ENCODE measurements around the gene TFF3.

Gene TFF3, protein sequence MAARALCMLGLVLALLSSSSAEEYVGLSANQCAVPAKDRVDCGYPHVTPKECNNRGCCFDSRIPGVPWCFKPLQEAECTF

DNA sequence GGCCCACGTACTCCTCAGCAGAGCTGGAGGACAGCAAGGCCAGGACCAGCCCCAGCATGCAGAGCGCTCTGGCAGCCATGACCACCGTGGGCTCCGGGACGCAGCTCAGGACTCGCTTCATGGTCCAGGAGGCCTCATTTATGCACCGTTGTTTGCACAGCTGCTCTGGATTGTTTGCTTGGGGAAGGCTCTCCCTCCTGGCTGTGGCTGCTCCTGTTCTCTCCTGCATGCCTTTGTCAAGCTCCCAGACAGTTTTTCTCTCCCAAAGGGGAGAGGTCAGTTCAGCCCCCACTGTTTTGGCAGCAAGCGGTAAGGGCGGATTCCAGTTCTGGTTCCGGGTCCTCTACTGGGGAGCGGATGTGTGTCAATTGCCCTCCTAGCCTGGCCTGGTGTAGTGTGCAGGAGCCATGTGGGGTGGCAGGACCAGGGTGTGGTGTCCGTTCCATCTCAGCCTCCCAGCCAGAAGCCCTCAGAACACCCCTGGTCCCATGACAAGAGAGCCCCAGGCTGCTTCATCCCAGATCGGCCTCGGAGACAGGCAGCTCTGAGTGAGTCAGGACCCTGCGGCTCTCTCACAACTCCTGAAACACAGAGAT lies at the start of gene TFF3:
Gene TFF3, minus strand, starts transcription at position 114 of the 596 bp plus-strand sequence. Its CDS starts 35 bp downstream, at position 79.
- DNase-seq = no peak

DNA sequence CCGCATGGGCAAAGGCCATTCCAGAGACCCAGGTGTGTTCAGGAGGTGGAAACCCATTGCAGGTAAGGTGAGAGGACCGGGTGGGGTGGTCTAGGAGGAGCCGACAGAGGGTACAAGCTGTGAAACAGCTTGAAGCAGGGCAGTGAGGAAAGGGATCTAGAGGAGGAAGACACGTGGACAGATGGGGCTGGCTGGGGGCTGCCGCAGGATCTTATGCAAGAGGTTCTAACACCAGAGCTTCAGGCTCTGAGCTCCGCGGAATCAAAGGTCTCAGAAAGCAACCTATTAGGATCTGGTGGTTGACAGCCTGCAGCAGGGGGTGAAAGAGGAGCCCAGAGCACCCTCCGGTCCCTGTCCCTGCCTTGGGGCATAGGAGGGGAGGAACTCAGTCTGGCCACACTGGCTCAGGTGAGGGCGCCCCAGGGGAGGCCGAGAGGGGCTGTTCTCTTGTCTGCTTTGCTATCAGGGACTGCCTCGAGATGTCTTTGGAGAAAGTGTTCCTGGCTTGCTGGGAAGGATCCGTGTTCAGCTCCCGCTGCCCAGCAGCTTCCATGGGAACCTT lies 49.2 kb upstream of the TFF3 start:
- DNase-seq = no peak

DNA sequence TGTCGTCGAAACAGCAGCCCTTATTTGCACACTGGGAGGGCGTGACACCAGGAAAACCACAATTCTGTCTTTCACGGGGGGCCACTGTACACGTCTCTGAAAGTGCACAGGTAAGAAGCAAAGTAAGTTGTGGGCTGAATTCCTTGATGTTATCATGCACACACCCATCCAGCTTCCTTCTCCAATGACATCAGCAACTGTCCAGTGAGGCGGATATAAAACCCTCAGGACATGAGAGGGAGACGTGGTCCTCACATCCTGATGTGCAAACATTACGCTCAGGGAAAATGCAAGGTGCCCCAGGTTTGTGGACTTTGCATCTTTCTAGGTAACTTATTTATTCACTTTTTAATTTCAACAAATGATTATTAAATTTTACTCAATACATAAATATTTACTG lies 48.1 kb upstream of the TFF3 start:
- no peak for DNase-seq

DNA sequence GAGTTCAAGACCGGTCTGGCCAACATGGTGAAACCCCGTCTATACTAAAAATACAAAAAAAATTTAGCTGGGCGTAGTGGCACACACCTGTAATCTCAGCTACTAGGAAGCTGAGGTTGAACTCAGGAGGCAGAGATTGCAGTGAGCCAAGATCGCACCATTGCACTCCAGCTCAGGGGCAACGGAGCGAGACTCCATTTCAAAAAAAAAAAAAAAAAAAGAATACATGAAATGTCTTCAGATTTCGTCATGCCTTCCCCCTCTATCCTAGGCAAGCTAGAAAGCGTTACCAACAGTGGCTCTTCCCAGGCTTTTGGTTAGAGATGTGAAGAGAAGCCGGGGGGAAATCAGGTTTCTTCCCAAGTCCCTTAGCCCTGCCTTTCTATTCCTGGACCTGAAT lies 47.5 kb upstream of the TFF3 start:
- DNase-seq = no peak

DNA sequence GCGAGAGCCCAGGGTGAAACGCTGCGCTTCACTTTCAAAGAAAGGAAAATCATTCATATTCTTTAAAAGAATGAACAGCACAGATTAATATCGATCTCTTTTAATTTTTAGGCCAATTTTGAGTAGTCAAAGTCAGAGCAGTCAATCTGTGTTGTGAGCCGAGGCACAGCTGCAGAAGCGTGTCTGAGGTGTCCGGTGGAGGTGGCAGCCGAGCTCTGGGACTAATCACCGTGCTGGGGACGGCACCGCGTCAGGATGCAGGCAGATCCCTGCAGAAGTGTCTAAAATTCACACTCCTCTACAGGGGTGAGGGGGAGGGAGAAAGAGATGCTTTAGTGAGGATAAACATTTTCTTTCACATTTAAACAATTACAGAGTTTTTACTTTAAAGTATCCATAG lies 47.0 kb upstream of the TFF3 start:
- DNase-seq = no peak

DNA sequence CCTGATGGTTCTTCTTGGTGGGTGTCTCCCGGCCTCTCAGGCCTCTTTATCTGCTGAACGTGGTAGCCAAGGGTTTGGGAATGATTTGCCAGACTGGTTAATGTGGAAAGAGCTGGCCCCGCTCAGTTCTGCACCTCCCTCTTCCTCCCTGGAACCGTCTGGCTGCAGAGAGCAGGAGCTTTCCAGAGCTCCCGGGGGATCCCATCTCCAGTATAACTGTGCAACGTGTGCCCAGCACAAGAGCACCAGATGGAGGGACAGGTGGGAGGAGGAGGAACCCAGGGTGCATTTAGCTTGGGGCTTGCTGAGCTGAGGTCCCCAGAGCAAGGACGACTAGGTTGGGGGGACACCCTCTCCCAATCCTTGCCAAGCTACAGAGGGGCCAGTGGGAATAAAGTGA lies 46.1 kb upstream of the TFF3 start:
- DNase-seq = no peak

DNA sequence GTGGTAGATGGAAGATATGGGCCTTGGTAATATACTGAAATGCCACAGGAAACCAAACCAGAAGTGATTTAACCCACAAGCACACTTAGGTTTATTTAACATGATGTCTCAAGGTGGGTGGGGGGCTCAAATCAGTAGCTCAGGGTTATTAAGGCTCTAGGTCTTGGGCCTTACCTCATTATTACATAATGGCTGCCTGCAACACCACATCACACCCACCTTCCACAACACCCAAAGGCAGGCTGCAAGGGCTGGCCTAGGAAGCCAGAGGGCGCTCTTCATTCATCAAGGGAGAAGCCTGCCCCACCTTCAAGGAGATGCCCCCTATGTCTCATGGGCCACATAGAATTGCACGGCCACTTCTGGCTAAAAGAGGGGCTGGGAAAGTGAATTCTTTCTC lies 45.1 kb upstream of the TFF3 start:
- DNase-seq = no peak

DNA sequence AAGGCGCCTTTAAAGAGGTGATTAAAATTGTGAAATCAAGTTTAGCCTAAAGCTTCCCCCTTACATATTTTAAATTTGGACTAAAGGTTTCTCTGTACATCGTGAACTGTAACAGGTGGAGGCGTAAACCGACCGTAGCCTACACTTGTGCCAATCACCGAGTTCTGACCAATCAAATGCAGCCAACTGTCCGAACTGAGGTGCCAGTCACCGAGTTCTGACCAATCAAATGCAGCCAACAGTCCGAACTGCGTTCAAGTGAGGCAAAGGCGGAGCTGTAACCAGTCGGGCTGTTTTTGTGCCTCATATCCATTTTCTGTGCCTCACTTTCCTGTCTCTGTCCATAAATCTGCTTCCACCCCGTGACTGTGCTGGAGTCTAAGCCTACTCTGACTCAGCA lies 43.7 kb upstream of the TFF3 start:
- no peak for DNase-seq

DNA sequence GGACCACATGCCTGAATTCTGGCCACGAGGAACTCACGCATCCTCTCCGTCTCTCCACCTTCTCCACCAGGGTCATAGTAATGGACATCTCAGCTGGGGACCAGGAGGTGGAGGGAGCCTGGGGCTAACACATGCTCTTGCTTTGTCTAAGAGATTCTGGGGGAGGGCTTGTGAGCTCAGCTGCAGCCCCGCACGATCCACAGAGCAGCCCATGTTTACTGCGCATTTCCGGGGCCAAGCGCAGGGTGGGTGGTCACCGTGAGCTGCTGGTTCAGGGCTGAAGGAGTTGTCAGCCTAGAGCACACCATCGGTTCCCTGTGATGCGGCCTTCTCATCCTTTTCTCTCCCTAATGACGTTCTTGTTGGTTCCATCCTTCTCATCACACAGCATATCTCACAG lies 43.1 kb upstream of the TFF3 start:
- no peak for DNase-seq

DNA sequence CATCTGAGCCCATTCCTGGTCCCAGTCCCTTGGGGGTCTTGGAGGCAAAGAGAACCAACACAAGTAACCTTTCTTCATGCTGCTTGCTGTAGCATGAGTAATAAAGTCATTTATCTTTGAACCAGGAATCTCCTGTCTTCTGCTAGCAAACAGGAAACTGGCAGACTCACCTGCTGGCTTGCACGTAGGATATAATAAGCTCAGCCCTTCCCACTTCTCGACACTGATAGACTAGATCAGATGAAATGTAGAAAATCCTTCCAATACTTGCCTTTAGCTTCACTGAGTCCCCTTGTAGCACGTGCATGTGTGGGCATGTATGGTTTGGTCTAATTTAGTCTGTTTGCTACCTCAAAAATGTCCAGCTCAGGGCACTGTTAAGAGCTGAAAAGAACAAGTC lies 42.1 kb upstream of the TFF3 start:
- DNase-seq = no peak

DNA sequence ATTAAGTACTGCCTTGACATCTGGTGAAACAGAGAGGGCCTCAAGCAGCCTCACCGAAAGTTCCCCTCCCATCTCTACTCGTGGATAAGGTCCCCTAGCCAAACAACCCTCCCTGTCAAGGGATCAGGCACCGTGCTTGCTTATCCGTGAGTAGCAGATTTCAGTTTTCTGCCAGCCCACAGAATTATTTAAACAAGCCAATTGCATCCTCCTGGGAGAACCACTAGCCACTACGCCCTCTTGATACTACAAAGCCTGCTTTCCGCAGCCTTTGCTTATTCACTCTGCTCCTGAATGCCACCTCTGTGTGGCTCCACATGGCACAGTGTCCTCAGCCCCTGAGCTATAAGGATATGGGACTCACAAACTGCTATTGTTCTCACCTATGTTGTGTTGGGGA lies 41.4 kb upstream of the TFF3 start:
- DNase-seq = no peak

DNA sequence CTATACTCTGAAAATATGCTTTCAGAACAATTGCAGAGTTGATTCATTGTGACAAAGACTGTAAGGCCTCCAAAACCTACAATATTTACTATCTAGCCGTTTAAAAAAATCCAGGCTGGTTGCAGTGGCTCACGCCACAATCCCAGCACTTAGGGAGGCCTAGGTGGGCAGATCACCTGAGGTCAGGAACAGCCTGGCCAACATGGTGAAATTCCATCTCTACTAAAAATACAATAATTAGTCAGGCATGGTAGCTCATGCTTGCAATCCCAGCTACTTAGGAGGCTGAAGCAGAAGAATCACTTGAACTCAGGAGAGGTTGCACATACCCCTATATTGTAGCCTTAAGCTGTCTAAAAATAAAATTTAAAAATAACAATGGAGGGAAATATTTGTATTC lies 40.8 kb upstream of the TFF3 start:
- no peak for DNase-seq

DNA sequence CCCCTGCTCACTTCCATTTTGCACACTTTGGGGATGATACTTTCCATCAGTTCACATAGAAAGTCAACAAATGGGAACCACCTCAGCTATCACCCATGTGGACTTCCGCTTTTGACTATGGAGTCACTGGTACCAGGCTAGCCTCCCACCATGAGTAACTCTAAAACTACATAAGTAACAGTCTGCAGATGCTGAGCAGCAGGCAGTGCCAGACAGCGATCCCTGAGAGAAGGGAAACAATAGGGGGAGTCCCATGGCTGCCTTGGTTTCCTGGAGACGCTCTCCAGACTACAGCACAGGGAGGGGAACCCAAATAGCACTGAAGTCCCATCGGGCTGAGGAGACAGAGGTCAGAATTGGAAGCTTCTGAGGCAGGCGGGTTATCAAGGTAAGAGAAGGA lies 38.4 kb upstream of the TFF3 start:
- DNase-seq = no peak

DNA sequence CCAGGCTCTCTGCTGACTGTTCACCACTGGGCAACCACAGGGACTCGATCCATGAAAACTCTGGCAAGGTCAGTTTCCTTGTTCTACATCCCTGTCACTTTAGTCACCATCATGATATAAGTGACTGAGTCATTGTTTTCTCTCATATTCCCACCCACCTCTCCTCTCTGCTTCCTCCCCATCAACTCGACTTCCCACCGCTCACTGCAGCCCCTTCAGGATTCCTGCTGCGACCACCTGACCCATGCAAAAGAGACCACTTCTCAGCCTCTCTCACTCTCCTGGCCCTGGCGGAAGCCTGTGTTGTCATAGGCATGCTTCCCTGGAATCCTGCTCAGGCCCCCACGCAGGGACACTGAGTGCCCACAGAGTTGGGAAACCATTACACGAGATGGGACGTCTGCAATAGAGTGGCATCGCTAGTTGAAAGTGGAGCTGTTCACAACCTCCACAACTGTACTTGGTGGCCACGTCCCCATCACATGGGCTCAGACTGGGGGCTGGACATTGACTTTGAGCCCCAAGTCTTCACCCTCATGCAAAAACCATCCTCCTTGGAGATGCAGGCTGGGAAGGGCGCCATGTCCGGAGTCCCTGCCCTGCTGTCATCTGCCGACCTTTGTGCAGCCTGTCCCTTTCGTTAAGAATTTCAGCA lies 37.4 kb upstream of the TFF3 start:
- no peak for DNase-seq

DNA sequence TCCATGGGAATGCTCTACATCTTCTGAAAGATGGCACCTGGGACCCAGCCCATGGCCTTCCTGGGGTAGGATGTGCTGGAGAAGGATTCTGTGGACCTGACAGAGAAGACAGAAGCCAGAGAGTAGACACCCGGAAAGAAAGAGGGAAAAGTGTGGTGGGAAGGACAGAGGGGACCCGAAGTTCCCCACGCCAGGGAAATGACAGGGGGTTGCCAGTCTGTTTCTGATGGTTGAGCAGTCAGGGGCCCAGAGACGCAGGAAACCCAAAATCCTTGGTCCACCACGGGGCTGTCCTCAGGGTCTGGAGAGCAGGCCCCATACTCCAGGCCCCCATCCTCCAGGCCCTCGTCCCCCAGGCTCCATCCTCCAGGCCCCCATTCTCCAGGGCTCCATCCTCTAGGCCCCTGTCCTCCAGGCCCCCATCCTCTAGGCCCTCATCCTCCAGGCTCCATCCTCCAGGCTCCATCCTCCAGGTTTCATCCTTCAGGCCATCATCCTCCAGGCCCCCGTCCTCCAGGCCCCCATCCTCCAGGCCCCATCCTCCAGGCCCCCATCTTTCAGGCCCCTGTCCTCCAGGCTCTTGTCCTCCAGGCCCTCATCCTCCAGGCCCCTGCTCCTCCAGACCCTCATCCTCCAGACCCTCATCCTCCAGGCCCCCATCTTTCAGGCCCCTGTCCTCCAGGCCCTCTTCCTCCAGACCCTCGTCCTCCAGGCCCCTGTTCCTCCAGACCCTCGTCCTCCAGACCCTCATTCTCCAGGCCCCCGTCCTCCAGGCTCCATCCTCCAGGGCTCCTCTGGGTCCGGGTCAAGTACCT lies 36.6 kb upstream of the TFF3 start:
- DNase-seq = no peak

DNA sequence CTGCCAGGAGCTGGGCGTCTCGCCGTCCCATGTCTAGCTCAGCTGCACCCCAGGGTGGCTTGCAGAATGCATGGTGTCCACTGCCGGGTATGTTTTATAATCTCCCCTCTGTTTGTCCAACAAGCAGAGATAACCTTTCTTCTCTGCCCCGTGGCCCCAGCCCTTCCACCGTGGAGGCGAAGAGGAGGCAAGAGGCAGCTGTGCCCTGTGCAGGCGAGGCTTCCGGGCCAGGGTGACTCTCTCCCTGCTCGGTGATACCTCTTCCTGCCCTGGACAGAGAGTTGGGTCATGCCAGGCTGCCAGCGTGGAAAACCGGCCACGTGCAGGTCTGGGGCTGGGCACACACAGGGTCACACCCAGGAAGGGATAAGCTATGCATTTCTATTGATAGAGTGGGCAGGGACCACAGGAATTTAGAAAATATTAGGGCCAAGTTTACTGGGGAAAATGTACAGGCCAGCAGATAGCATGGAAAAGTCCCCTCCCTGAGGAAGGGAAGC lies 35.8 kb upstream of the TFF3 start, which contains the start of gene TFF2:
Gene TFF2, minus strand, starts transcription at position 68 of the 500 bp plus-strand sequence. Its CDS starts 37 bp downstream, at position 31.
- no peak for DNase-seq

DNA sequence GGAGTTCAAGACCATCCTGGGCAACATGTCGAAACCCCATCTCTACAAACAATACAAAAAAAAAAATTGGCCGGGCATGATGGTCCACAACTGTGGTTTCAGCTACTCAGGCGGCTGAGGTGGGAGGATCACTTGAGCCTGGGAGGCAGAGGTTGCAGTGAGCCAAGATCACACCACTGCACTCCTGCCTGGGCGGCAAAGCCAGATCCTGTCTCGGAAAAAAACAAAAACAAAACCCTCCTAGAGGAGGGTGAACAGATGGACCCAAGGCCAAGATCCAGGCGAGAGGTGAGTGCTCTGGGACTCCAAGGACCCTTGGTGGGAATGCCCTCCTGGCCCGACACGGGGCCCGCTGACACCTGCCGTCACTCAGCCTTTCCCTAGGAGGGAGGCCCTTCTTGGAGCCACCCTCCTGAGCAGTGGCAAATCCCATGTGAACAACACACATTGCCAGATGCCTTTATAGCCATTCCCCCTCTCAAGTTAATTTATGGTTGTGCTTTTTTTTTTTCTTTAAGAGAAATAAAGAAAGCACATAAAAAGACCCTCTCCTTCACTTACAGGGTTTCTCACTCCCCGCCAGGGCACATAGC lies 35.2 kb upstream of the TFF3 start:
- DNase-seq = no peak

DNA sequence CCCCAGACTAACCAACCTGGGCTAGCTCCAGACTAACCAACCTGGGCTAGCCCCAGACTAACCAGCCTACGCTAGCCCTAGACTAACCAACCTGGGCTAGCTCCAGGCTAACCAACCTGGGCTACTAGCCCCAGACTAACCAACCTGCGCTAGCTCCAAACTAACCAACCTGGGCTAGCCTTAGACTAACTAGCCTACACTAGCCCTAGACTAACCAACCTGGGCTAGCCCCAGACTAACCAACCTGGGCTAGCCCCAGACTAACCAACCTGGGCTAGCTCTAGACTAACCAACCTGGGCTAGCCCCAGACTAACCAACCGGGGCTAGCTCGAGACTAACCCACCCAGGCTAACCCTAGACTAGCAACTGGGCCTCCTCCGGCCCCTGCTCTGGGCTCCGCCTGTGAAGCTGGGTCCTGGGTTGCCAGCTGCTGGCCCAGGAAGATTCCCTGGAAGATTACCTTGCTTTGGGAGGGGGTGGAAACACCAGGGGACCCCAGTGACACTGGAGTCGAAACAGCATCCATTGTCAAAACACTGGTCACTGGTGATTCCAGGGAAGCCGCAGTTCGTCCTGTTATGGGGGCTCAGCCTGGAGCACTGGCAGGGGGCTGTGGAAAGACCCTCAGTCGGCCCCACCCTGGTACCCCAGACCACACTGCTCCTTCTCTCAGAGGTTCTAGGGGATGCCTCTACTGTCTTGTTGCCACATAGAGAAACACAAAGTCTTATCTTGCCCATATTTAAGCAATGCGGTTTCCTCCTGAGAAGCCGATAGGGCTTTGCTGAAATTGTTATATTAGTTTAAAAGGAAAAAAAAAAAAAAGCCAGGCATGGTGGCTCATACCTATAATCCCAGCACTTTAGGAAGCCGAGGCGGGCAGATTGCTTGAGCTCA lies 34.5 kb upstream of the TFF3 start:
- no peak for DNase-seq

DNA sequence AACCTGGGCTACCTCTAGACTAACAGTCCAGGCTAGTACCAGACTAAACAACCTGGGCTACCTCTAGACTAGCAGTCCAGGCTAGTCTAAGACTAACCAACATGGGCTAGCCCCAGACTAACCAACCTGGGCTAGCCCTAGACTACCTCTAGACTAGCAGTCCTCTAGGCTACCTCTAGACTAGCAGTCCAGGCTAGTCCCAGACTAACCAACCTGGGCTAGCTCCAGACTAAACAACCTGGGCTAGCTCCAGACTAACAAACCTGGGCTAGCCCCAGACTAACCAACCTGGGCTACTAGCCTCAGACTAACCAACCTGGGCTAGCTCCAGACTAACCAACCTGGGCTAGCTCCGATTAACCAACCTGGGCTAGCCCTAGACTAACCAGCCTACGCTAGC lies 33.6 kb upstream of the TFF3 start:
- DNase-seq = no peak

DNA sequence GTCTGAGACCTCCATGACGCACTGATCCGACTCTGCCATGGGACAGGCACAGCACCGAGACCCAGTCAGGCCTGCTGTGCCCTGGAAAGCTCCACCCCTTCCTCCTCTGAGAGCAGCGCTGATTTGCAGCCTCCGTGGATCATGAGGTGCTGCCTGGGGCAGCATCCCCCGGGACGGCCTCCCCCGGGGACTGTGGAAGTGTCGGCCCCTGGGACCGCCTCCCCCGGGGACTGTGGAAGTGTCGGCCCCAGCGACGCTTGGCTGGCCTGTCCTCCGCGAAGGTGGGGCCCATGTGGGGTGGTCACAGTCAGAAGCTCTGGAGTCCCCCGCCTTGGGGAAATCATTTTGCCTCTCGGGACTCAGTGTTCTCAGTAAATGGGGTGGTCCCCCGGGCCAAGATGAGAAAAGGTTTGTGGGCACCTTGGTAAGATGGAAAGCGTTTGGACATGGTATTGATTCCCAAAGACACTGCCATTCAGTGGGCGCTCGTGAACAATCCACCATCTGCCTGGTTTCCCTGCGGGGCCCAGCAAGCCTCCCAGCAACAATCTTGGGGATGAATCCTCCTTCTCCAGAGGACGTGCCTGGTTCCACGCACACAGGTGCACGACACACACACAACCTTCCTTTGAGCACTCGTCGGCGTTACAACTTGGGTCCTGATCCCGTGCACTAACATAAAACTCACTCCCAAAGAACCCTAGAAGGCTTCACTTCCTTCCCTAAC lies 32.6 kb upstream of the TFF3 start:
- DNase-seq = no peak
